Karpas-422 (cell line): ENCODE results near the gene CFAP20. TPM values are rescaled to one million over a fixed set of nuclear protein-coding genes. Genes with fewer than 3 reads are reported as not detected.
"Not testable (repeated sequence)": the region's sequence is repeated elsewhere in the genome, so short reads cannot be mapped to it uniquely, and the experiment has no call there.

Experiments used
- DNase-seq: peaks from one replicate; pipeline ENCODE4 v3.0.0-alpha.2; 2015
- H2AFZ ChIP-seq: fragments of 200-600 bp; sonication (generic); 2 replicates; pipeline ENCODE4 v1.6.1; 2014; ENCODE audit warnings: antibody characterized with exemption, low read length, mixed read lengths
- H3K27ac ChIP-seq: fragments of 200-600 bp; sonication (generic); 2 replicates; pipeline ENCODE4 v1.5.1; 2014; ENCODE audit warnings: mild to moderate bottlenecking, low read length, moderate library complexity
- H3K27me3 ChIP-seq: fragments of 200-600 bp; sonication (generic); 2 replicates; pipeline ENCODE4 v1.6.1; 2014; ENCODE audit warnings: low read length, mixed read lengths
- H3K36me3 ChIP-seq: fragments of 200-600 bp; sonication (generic); 2 replicates; pipeline ENCODE4 v1.6.1; 2014; ENCODE audit warnings: low read length, mixed read lengths; ENCODE audit not compliant: insufficient read depth
- H3K4me1 ChIP-seq: fragments of 200-600 bp; sonication (generic); 2 replicates; pipeline ENCODE4 v1.6.1; 2014; ENCODE audit warnings: mild to moderate bottlenecking, low read length, mixed read lengths
- H3K4me2 ChIP-seq: fragments of 200-600 bp; sonication (generic); 2 replicates; pipeline ENCODE4 v1.6.1; 2014; ENCODE audit warnings: low read length, low read depth, mild to moderate bottlenecking; ENCODE audit not compliant: poor library complexity, severe bottlenecking
- H3K4me3 ChIP-seq: fragments of 200-600 bp; sonication (generic); 2 replicates; pipeline ENCODE4 v1.5.1; 2014; ENCODE audit warnings: mild to moderate bottlenecking, antibody characterized with exemption, low read length, mixed read lengths
- H3K79me2 ChIP-seq: fragments of 200-600 bp; sonication (generic); 2 replicates; pipeline ENCODE4 v1.6.1; 2014; ENCODE audit warnings: mild to moderate bottlenecking, low read length, mixed read lengths
- H3K9ac ChIP-seq: fragments of 200-600 bp; sonication (generic); 2 replicates; pipeline ENCODE4 v1.6.0; 2014; ENCODE audit warnings: low read length
- H3K9me2 ChIP-seq: fragments of 200-600 bp; sonication (generic), shearing (Covaris generic); replicated peaks from 2 replicates; pipeline ENCODE4 v1.6.0; 2014; ENCODE audit warnings: mild to moderate bottlenecking, low read length, moderate library complexity; ENCODE audit not compliant: insufficient read depth
- H3K9me3 ChIP-seq: fragments of 300-700, 200-600 bp; sonication (generic); 2 replicates; pipeline ENCODE4 v1.6.1; 2014; ENCODE audit warnings: low read length, mixed read lengths
- H4K20me1 ChIP-seq: fragments of 200-600 bp; sonication (generic); 2 replicates; pipeline ENCODE4 v1.6.1; 2014; ENCODE audit warnings: mild to moderate bottlenecking, antibody characterized with exemption, low read length, low read depth; ENCODE audit not compliant: insufficient read depth
- small RNA-seq: library from RNA; depleted of rRNA; stranded (forward); fragments of <200 nt; gene quantifications from one replicate; pipeline ENCODE3, GENCODE V24; 2014
- total RNA-seq: library from RNA; depleted of rRNA; stranded (reverse); fragments of >200 nt; shearing (Covaris generic); gene quantifications from 2 replicates; pipeline ENCODE4 v1.2.3, GENCODE V29; 2014; ENCODE audit warnings: low replicate concordance; rRNA removed

Gene CFAP20
- total RNA-seq, 1 experiment from 2014 or later = 60.5 TPM

DNA sequence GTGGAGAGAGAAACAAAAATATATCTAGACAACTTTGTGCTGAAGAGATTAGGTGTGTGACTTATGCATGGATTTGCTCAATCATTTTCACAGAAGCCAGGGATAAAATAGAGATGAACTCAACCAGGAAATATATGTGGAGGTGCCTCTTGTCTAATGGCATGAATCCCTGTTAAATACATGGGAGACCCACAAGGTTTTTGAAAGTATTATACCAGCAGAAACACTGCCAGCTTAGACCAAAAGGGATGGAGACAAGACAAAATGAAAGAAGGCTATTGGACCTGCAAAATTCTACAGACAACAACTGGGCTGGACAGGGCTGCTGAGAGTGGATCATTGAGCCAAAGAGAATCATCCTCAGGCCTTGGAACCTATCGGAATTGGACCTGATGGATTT lies 52.7 kb downstream of the CFAP20 start:
- no peaks in the 10 kb centered on the region for H3K9me2 ChIP-seq
- no peak overlapping the region for H2AFZ ChIP-seq
- no peaks in the 10 kb centered on the region for H3K9me3 ChIP-seq
- H4K20me1 ChIP-seq = no peaks in the 10 kb centered on the region
- H3K27me3 ChIP-seq = no peaks in the 10 kb centered on the region
- DNase-seq = no peak
- no peaks in the 10 kb centered on the region for H3K36me3 ChIP-seq
- no peak overlapping the region for H3K9ac ChIP-seq
- H3K79me2 ChIP-seq = no peaks in the 10 kb centered on the region
- H3K4me1 ChIP-seq = no peaks in the 10 kb centered on the region
- no peak overlapping the region for H3K4me3 ChIP-seq
- H3K4me2 ChIP-seq = no peak overlapping the region
- no peak overlapping the region for H3K27ac ChIP-seq

DNA sequence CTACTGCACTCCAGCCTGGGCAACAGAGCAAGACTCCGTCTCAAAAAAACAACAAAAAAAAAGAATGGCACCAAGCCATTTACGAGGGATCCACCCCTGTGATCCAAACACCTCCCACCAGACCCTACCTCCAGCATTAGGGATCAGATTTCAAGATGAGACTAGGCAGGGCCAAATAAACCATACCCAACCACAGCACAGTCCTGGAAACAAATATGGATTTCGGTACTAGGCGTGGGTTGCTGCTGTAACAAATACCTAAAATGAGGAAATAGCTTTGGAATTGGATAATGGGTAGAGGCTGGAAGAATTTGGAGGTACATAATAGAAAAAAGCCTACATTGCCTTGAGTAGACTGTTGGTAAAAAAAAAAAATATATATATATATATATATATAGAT lies 54.5 kb downstream of the CFAP20 start:
- Histone ChIP-seq H2AFZ (no peak overlapping the region), H3K4me1 (no peaks in the 10 kb centered on the region), H3K79me2 (no peaks in the 10 kb centered on the region), H3K9me2 (no peaks in the 10 kb centered on the region), H3K36me3 (no peaks in the 10 kb centered on the region), H3K27ac (no peak overlapping the region), H3K9ac (no peak overlapping the region), H3K4me2 (no peak overlapping the region), H3K4me3 (no peak overlapping the region), H4K20me1 (no peaks in the 10 kb centered on the region), H3K27me3 (no peaks in the 10 kb centered on the region), H3K9me3 (no peaks in the 10 kb centered on the region)
- DNase-seq = no peak

DNA sequence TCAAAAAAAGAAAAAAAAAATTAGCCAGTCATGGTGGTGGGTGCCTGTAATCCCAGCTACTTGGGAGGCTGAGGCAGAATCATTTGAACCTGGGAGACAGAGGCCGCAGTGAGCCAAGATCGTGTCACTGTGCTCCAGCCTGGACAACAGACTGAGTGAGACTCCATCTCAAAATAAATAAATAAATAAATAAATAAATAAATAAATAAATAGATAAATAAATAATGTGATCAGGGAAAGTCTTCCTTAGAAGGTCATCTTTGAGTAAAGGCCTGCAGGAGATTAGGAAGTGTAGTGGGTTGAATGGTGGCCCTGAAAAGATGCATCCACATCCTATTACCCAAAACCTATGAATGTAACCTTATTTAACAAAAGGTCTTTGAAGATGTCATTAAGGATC lies 56.1 kb downstream of the CFAP20 start:
- H3K4me2 ChIP-seq, H3K9me3 ChIP-seq, H3K36me3 ChIP-seq, H3K4me3 ChIP-seq, H3K27ac ChIP-seq, H3K9ac ChIP-seq, DNase-seq, H3K27me3 ChIP-seq, H3K9me2 ChIP-seq, H4K20me1 ChIP-seq, H2AFZ ChIP-seq, H3K79me2 ChIP-seq, H3K4me1 ChIP-seq: not testable (repeated sequence)

DNA sequence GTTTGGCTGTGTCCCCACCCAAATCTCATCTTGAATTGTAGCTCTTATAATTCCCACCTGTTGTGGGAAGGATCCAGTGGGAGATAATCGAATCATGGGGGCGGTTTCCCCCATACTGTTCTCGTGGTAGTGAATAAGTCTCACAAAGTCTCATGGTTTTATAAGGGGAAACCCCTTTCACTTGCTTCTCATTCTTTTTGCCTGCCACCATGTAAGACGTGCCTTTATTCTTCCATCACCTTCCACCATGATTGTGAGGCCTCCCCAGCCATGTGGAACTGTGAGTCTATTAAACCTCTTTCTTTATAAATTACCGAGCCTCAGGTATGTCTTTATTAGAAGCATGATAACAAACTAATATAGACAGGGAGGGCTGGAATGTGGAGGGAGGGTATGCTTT lies 57.0 kb downstream of the CFAP20 start:
- H3K36me3 ChIP-seq, H4K20me1 ChIP-seq, H3K4me3 ChIP-seq, H3K79me2 ChIP-seq, DNase-seq, H2AFZ ChIP-seq, H3K9me3 ChIP-seq, H3K4me1 ChIP-seq, H3K9me2 ChIP-seq, H3K4me2 ChIP-seq, H3K27ac ChIP-seq, H3K27me3 ChIP-seq, H3K9ac ChIP-seq: not testable (repeated sequence)

DNA sequence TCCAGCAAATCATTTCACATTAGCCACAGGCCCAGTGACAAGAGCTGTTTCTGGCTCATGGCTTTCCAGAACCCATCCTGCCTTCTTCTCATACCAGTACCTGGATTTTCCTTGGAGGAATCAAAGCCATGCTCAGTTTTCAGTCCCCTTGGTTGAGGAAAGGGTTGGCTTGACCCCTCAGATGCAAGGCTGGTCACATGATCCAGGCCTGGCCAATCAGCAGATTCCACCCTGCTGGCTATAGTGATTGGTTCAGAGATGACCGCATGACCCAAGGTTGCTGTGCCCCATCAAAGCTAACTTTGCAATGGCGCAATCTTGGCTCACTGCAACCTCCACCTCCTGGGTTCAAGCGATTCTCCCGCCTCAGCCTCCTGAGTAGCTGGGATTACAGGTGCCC lies 58.6 kb downstream of the CFAP20 start:
- no peaks in the 10 kb centered on the region for H3K4me1 ChIP-seq
- no peaks in the 10 kb centered on the region for H4K20me1 ChIP-seq

More for the DNA sequence above, 58.6 kb downstream of the CFAP20 start:
- no peak overlapping the region for H3K4me2 ChIP-seq
- no peaks in the 10 kb centered on the region for H3K9me2 ChIP-seq
- H2AFZ ChIP-seq = no peak overlapping the region
- no peak overlapping the region for H3K27ac ChIP-seq
- H3K36me3 ChIP-seq = no peaks in the 10 kb centered on the region
- no peak overlapping the region for H3K4me3 ChIP-seq
- DNase-seq = no peak
- no peaks in the 10 kb centered on the region for H3K27me3 ChIP-seq
- no peaks in the 10 kb centered on the region for H3K79me2 ChIP-seq
- H3K9ac ChIP-seq = no peak overlapping the region
- no peaks in the 10 kb centered on the region for H3K9me3 ChIP-seq

Small RNA genes lying within 50 kb of the gene (small RNA-seq; reads per million reads assigned to genes)
- gene RF00019 = not detected

Other genes with a start within 250 kb of the CFAP20 start
- not detected in 2 replicates for gene CNGB1, start 158.3 kb downstream of the CFAP20 start, total RNA-seq
- 3.7 and 5.3 TPM in 2 replicates for gene ZNF319, start 128.7 kb downstream of the CFAP20 start, total RNA-seq
- 19.6 and 28.3 TPM in 2 replicates for gene USB1, start 128.0 kb downstream of the CFAP20 start, total RNA-seq
- 4.1 and 5.2 TPM in 2 replicates for gene MMP15, start 103.6 kb downstream of the CFAP20 start, total RNA-seq
- gene CSNK2A2, start 68.7 kb upstream of the CFAP20 start, total RNA-seq = 45.2 and 56.4 TPM in 2 replicates
- not detected in 2 replicates for gene PRSS54, start 165.6 kb upstream of the CFAP20 start, total RNA-seq